Panc1 (cell line): ENCODE data around the gene CPNE4. TPM values are rescaled to one million over a fixed set of nuclear protein-coding genes. Genes with fewer than 3 reads are reported as not detected.

ENCODE experiments used
- ATAC-seq: fragments of 200-7000 bp; cut with Tn5 transposase; 2 replicates; pipeline ENCODE4 v1.9.1; 2020; ENCODE audit warnings: mild to moderate bottlenecking, moderate library complexity
- BruUV-seq: library from RNA; stranded (reverse); fragments of 400-500 nt; replicated peaks from 2 replicates; lab custom pipeline; 2021; lab: Mats Ljungman, UMichigan
- CTCF ChIA-PET: fragments of 300-600 bp; sonication (Branson Sonifier 250); formaldehyde crosslinking; loops from one replicate; lab custom pipeline; 2022; ENCODE audit warnings: antibody characterized with exemption; lab: Charles Lee
- POLR2A ChIA-PET: fragments of 300-600 bp; sonication (Branson Sonifier 250); formaldehyde crosslinking; loops from one replicate; lab custom pipeline; 2022; ENCODE audit warnings: antibody characterized with exemption; lab: Charles Lee
- DNase-seq: peaks from one replicate; pipeline ENCODE4 v3.0.0-alpha.2; 2010; ENCODE audit warnings: low read depth, low spot score
- H3K27ac ChIP-seq: 2 replicates; pipeline ENCODE4 v1.5.1; 2011; ENCODE audit warnings: mild to moderate bottlenecking, low read length, inconsistent platforms
- H3K27me3 ChIP-seq: fragments of 200-500 bp; sonication (Bioruptor generic); 2 replicates; pipeline ENCODE4 v1.6.0; 2014; ENCODE audit warnings: low read length, inconsistent platforms; ENCODE audit not compliant: control insufficient read depth, insufficient read depth
- H3K36me3 ChIP-seq: fragments of 200-500 bp; sonication (Bioruptor generic); 2 replicates; pipeline ENCODE4 v1.5.1; 2014; ENCODE audit warnings: inconsistent platforms, mild to moderate bottlenecking, low read length, moderate library complexity; ENCODE audit not compliant: control insufficient read depth, insufficient read depth
- H3K4me1 ChIP-seq: 2 replicates; pipeline ENCODE4 v1.5.1; 2011; ENCODE audit warnings: inconsistent platforms, mild to moderate bottlenecking, low read length, moderate library complexity; ENCODE audit not compliant: control insufficient read depth, insufficient read depth
- H3K4me3 ChIP-seq, 2 experiments: 2 replicates each; pipeline ENCODE4 v1.5.1; 2011 to 2012; ENCODE audit warnings: low read depth in 2 of 2, low read length in 2 of 2, mild to moderate bottlenecking in 2 of 2, inconsistent platforms in 1 of 2, moderate library complexity in 1 of 2
- H3K9me3 ChIP-seq: fragments of 200-500 bp; sonication (Bioruptor generic); 2 replicates; pipeline ENCODE4 v1.5.1; 2014; ENCODE audit warnings: low read depth, mild to moderate bottlenecking, inconsistent platforms, low read length, moderate library complexity; ENCODE audit not compliant: control insufficient read depth, insufficient read depth
- POLR2AphosphoS5 ChIP-seq: IDR thresholded peaks from 2 replicates; pipeline ENCODE4 v1.6.1; 2012; ENCODE audit warnings: mild to moderate bottlenecking, low read depth, low read length, moderate library complexity
- REST ChIP-seq, 2 experiments: IDR thresholded peaks; 2 replicates each; pipeline ENCODE4 v1.6.1; 2011 to 2012; ENCODE audit warnings: low read depth in 2 of 2, control low read depth in 1 of 2, low read length in 1 of 2, mild to moderate bottlenecking in 1 of 2, moderate library complexity in 1 of 2; ENCODE audit not compliant: insufficient read depth in 1 of 2
- SIN3A ChIP-seq: IDR thresholded peaks from 2 replicates; pipeline ENCODE4 v1.6.1; 2012; ENCODE audit warnings: low read depth, mild to moderate bottlenecking, low read length, moderate library complexity, borderline replicate concordance; ENCODE audit not compliant: insufficient read depth
- TCF7L2 ChIP-seq: IDR thresholded peaks from 2 replicates; pipeline ENCODE4 v1.6.1; 2011; ENCODE audit warnings: mild to moderate bottlenecking, low read depth, low read length, inconsistent platforms
- in situ Hi-C: cut with HindIII; loops from 2 replicates; pipeline ENCODE4 v1.10.0; 2016; ENCODE audit warnings: low sequenced_read_pairs, low pct_unique_long_range_greater_than_20kb
- intact Hi-C: fragments of 100-400 bp; cut with micrococcal nuclease; formaldehyde crosslinking; loops from one replicate; pipeline ENCODE4 v1.10.0; 2022; ENCODE audit not compliant: unreplicated experiment
- total RNA-seq: library from RNA; stranded (reverse); gene quantifications from one replicate; pipeline ENCODE4 v1.2.1, GENCODE V29; 2021; ENCODE audit not compliant: unreplicated experiment
- TF ChIP-seq, protein P1 (sequence below): fragments of 450-650 bp; IDR thresholded peaks from 2 replicates; pipeline ENCODE4 v1.5.1; 2017; ENCODE audit warnings: mild to moderate bottlenecking

Gene CPNE4
- total RNA-seq, 1 experiment from 2014 or later: not detected

GRCh38 chr3:131733086-131733841, 301.6 kb downstream of the CPNE4 start:
- Histone ChIP-seq H3K4me3 (no peak overlapping the region), H3K4me1 (no peaks in the 10 kb centered on the region), H3K27me3 (no peaks in the 10 kb centered on the region), H3K36me3 (no peaks in the 10 kb centered on the region; the same call in 1 of the 2 replicates), H3K27ac (no peak overlapping the region), H3K9me3 (no peaks in the 10 kb centered on the region)
- BruUV-seq: no TSS peak
- DNase-seq (no peak), ATAC-seq (no peak)
- ChIA-PET CTCF (no interaction called here), POLR2A (no interaction called here)
- intact Hi-C loops: no loop called here
- TF ChIP-seq, protein P1, sequence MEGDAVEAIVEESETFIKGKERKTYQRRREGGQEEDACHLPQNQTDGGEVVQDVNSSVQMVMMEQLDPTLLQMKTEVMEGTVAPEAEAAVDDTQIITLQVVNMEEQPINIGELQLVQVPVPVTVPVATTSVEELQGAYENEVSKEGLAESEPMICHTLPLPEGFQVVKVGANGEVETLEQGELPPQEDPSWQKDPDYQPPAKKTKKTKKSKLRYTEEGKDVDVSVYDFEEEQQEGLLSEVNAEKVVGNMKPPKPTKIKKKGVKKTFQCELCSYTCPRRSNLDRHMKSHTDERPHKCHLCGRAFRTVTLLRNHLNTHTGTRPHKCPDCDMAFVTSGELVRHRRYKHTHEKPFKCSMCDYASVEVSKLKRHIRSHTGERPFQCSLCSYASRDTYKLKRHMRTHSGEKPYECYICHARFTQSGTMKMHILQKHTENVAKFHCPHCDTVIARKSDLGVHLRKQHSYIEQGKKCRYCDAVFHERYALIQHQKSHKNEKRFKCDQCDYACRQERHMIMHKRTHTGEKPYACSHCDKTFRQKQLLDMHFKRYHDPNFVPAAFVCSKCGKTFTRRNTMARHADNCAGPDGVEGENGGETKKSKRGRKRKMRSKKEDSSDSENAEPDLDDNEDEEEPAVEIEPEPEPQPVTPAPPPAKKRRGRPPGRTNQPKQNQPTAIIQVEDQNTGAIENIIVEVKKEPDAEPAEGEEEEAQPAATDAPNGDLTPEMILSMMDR: no peak
- TF ChIP-seq REST (IDR thresholded peaks at IDR 0.05; ENCODE audit: insufficient read depth in 1 of 2, low read depth in 2 of 2, low read length in 1 of 2) (no peak), POLR2AphosphoS5 (no peak), TCF7L2 (no peak), SIN3A (no peak)
- in situ Hi-C loops: no loop called here

DNA sequence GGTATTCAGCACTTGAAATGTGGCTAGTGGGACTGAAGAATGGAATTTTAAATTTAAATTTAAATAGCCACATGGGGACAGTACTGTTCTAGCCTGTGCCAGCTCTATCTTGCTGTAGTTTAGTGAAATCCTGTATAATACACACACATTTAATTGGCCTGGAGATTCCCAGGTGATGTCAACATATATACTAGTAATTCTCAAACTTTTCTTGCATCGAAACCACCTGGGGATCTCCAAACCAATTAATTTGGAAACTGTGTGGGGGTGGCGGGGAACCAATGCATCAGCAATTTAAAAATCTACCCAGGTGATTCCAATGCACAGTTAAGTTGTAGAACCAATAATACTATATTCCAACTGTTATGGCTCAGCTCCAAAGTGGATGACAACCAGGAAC, 303.1 kb downstream of the CPNE4 start:
- no TSS peak for BruUV-seq
- ATAC-seq: no peak
- no peaks in the 10 kb centered on the region for H3K4me1 ChIP-seq
- no peak for DNase-seq
- ChIA-PET POLR2A (no interaction called here), CTCF (no interaction called here)
- TF ChIP-seq TCF7L2 (no peak), REST (IDR thresholded peaks at IDR 0.05; ENCODE audit: insufficient read depth in 1 of 2, low read depth in 2 of 2, low read length in 1 of 2) (no peak)
- intact Hi-C loops: no loop called here
- no peaks in the 10 kb centered on the region for H3K27me3 ChIP-seq
- H3K4me3 ChIP-seq: no peak overlapping the region
- no peaks in the 10 kb centered on the region for H3K9me3 ChIP-seq
- H3K27ac ChIP-seq: no peak overlapping the region
- in situ Hi-C loops: no loop called here
- H3K36me3 ChIP-seq: no peaks in the 10 kb centered on the region; the same call in 1 of the 2 replicates
